ENCODE results near the gene ZNF766. TPM values are rescaled to one million over a fixed set of nuclear protein-coding genes. Genes with fewer than 3 reads are reported as not detected.

ZNF766 gene
- total and polyA plus RNA-seq, 2 of the 8 experiments (the other 6 are each of a cell fraction or from before 2014, with no cell fraction given): 8.3 to 31.9 TPM

DNA sequence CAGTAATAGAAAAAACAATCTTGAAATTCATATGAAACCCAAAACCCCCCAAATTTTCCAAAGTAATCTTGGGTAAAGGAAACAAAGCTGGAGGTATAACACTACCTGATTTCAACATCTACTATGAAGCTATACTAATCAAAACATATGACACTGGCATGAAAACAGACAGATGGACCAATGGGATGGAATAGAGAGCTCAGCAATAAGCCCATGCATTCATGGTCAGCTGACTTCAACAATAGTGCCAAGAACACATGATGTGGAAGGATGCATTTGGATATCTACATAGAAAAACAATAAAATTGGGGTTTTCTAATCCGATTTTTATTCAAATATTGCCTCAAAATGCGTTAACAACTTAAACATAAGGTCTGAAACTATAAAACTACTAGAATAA is 32.2 kb upstream of the ZNF766 start (continued):
- TF ChIP-seq, protein P1, sequence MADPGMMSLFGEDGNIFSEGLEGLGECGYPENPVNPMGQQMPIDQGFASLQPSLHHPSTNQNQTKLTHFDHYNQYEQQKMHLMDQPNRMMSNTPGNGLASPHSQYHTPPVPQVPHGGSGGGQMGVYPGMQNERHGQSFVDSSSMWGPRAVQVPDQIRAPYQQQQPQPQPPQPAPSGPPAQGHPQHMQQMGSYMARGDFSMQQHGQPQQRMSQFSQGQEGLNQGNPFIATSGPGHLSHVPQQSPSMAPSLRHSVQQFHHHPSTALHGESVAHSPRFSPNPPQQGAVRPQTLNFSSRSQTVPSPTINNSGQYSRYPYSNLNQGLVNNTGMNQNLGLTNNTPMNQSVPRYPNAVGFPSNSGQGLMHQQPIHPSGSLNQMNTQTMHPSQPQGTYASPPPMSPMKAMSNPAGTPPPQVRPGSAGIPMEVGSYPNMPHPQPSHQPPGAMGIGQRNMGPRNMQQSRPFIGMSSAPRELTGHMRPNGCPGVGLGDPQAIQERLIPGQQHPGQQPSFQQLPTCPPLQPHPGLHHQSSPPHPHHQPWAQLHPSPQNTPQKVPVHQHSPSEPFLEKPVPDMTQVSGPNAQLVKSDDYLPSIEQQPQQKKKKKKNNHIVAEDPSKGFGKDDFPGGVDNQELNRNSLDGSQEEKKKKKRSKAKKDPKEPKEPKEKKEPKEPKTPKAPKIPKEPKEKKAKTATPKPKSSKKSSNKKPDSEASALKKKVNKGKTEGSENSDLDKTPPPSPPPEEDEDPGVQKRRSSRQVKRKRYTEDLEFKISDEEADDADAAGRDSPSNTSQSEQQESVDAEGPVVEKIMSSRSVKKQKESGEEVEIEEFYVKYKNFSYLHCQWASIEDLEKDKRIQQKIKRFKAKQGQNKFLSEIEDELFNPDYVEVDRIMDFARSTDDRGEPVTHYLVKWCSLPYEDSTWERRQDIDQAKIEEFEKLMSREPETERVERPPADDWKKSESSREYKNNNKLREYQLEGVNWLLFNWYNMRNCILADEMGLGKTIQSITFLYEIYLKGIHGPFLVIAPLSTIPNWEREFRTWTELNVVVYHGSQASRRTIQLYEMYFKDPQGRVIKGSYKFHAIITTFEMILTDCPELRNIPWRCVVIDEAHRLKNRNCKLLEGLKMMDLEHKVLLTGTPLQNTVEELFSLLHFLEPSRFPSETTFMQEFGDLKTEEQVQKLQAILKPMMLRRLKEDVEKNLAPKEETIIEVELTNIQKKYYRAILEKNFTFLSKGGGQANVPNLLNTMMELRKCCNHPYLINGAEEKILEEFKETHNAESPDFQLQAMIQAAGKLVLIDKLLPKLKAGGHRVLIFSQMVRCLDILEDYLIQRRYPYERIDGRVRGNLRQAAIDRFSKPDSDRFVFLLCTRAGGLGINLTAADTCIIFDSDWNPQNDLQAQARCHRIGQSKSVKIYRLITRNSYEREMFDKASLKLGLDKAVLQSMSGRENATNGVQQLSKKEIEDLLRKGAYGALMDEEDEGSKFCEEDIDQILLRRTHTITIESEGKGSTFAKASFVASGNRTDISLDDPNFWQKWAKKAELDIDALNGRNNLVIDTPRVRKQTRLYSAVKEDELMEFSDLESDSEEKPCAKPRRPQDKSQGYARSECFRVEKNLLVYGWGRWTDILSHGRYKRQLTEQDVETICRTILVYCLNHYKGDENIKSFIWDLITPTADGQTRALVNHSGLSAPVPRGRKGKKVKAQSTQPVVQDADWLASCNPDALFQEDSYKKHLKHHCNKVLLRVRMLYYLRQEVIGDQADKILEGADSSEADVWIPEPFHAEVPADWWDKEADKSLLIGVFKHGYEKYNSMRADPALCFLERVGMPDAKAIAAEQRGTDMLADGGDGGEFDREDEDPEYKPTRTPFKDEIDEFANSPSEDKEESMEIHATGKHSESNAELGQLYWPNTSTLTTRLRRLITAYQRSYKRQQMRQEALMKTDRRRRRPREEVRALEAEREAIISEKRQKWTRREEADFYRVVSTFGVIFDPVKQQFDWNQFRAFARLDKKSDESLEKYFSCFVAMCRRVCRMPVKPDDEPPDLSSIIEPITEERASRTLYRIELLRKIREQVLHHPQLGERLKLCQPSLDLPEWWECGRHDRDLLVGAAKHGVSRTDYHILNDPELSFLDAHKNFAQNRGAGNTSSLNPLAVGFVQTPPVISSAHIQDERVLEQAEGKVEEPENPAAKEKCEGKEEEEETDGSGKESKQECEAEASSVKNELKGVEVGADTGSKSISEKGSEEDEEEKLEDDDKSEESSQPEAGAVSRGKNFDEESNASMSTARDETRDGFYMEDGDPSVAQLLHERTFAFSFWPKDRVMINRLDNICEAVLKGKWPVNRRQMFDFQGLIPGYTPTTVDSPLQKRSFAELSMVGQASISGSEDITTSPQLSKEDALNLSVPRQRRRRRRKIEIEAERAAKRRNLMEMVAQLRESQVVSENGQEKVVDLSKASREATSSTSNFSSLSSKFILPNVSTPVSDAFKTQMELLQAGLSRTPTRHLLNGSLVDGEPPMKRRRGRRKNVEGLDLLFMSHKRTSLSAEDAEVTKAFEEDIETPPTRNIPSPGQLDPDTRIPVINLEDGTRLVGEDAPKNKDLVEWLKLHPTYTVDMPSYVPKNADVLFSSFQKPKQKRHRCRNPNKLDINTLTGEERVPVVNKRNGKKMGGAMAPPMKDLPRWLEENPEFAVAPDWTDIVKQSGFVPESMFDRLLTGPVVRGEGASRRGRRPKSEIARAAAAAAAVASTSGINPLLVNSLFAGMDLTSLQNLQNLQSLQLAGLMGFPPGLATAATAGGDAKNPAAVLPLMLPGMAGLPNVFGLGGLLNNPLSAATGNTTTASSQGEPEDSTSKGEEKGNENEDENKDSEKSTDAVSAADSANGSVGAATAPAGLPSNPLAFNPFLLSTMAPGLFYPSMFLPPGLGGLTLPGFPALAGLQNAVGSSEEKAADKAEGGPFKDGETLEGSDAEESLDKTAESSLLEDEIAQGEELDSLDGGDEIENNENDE (IDR thresholded peaks at IDR 0.05; ENCODE audit: insufficient replicate concordance, low read length): no peak
- no peak for TF ChIP-seq CHD2 (IDR thresholded peaks at IDR 0.05; ENCODE audit: low read length)
- TF ChIP-seq, protein P2, sequence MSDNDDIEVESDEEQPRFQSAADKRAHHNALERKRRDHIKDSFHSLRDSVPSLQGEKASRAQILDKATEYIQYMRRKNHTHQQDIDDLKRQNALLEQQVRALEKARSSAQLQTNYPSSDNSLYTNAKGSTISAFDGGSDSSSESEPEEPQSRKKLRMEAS (IDR thresholded peaks at IDR 0.05): no peak
- no peak for TF ChIP-seq SP4 (IDR thresholded peaks at IDR 0.05; ENCODE audit: low read length)
- no peak for TF ChIP-seq GTF2F1 (IDR thresholded peaks at IDR 0.05; ENCODE audit: borderline replicate concordance, low read depth, low read length)
- TF ChIP-seq, protein P3, sequence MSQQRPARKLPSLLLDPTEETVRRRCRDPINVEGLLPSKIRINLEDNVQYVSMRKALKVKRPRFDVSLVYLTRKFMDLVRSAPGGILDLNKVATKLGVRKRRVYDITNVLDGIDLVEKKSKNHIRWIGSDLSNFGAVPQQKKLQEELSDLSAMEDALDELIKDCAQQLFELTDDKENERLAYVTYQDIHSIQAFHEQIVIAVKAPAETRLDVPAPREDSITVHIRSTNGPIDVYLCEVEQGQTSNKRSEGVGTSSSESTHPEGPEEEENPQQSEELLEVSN (IDR thresholded peaks at IDR 0.05): no peak

Measured in H1 (cell line).